ENCODE measurements around the gene ZNF432. TPM values are rescaled to one million over a fixed set of nuclear protein-coding genes. Genes with fewer than 3 reads are reported as not detected.
"Not testable (repeated sequence)": the region's sequence is repeated elsewhere in the genome, so short reads cannot be mapped to it uniquely, and the experiment has no call there.

The ZNF432 gene
- total and polyA plus RNA-seq, 10 of the 15 experiments (the other 5 are each of a cell fraction or from before 2014, with no cell fraction given): 1.7 to 7.2 (median 4.3) TPM

- in situ Hi-C loops (cut with MboI); BruUV-seq (replicated peaks); H3K9ac ChIP-seq (ENCODE audit: control insufficient read depth, insufficient read depth, low read length); H3K36me3 ChIP-seq (ENCODE audit: control insufficient read depth in 2 of 2, insufficient read depth in 2 of 2, low read length in 1 of 2); DNase-seq (ENCODE audit: low read depth, low spot score); H3K4me3 ChIP-seq; H4K20me1 ChIP-seq (ENCODE audit: control insufficient read depth, insufficient read depth); SMC1A ChIA-PET (ENCODE audit: uncharacterized antibody, unreplicated experiment); POLR2A ChIA-PET; CTCF ChIA-PET; intact Hi-C loops (cut with micrococcal nuclease; ENCODE audit: unreplicated experiment); H3K27me3 ChIP-seq (replicated peaks in 1 of 2; ENCODE audit: control insufficient read depth in 2 of 2, insufficient read depth in 2 of 2, low read length in 1 of 2); RAD21 ChIA-PET (ENCODE audit: unreplicated experiment); H3K27ac ChIP-seq (ENCODE audit: control insufficient read depth, insufficient read depth); H3K4me1 ChIP-seq (ENCODE audit: control insufficient read depth, insufficient read depth, low read length); FAIRE-seq; H3K79me2 ChIP-seq (ENCODE audit: control insufficient read depth, insufficient read depth, low read length); ATAC-seq; H2AFZ ChIP-seq (ENCODE audit: control insufficient read depth, low read depth, low read length); H3K4me2 ChIP-seq (ENCODE audit: control insufficient read depth, insufficient read depth): not testable (repeated sequence)
- H3K9me3 ChIP-seq (replicated peaks; ENCODE audit: control insufficient read depth, insufficient read depth, low read length): peaks cover 10% of the 10 kb centered on the region
- 100% methylated on average over 3 of the region's 3 CpGs for WGBS (ENCODE audit: insufficient coverage, insufficient replicate concordance, low lambda C conversion rate, missing lambda C conversion rate)
These were observed 7.8 kb upstream of the ZNF432 start for GRCh38 chr19:52056480-52056879.

- in situ Hi-C loops (cut with MboI); FAIRE-seq; DNase-seq (ENCODE audit: low read depth, low spot score); ATAC-seq; H3K4me2 ChIP-seq (ENCODE audit: control insufficient read depth, insufficient read depth); BruUV-seq (replicated peaks); H2AFZ ChIP-seq (ENCODE audit: control insufficient read depth, low read depth, low read length); H3K36me3 ChIP-seq (ENCODE audit: control insufficient read depth in 2 of 2, insufficient read depth in 2 of 2, low read length in 1 of 2); H3K4me1 ChIP-seq (ENCODE audit: control insufficient read depth, insufficient read depth, low read length); CTCF ChIA-PET; SMC1A ChIA-PET (ENCODE audit: uncharacterized antibody, unreplicated experiment); H3K9me3 ChIP-seq (replicated peaks; ENCODE audit: control insufficient read depth, insufficient read depth, low read length); H3K27ac ChIP-seq (ENCODE audit: control insufficient read depth, insufficient read depth); H4K20me1 ChIP-seq (ENCODE audit: control insufficient read depth, insufficient read depth); intact Hi-C loops (cut with micrococcal nuclease; ENCODE audit: unreplicated experiment); H3K27me3 ChIP-seq (replicated peaks in 1 of 2; ENCODE audit: control insufficient read depth in 2 of 2, insufficient read depth in 2 of 2, low read length in 1 of 2); H3K9ac ChIP-seq (ENCODE audit: control insufficient read depth, insufficient read depth, low read length); H3K4me3 ChIP-seq; POLR2A ChIA-PET; H3K79me2 ChIP-seq (ENCODE audit: control insufficient read depth, insufficient read depth, low read length); RAD21 ChIA-PET (ENCODE audit: unreplicated experiment): not testable (repeated sequence)
- 100% methylated on average over 1 of the region's 1 CpG for WGBS (ENCODE audit: insufficient coverage, insufficient replicate concordance, low lambda C conversion rate, missing lambda C conversion rate)
These were observed 3.1 kb upstream of the ZNF432 start for GRCh38 chr19:52051736-52052135.

- WGBS (ENCODE audit: insufficient coverage, insufficient replicate concordance, low lambda C conversion rate, missing lambda C conversion rate): 96% methylated on average over 4 of the region's 4 CpGs
- H3K4me3 ChIP-seq: no peak overlapping the region
- H3K4me2 ChIP-seq (ENCODE audit: control insufficient read depth, insufficient read depth): no peak overlapping the region
- H3K36me3 ChIP-seq (ENCODE audit: control insufficient read depth in 2 of 2, insufficient read depth in 2 of 2, low read length in 1 of 2): peaks cover 7 to 35% of the 10 kb centered on the region in 2 experiments
- no peak overlapping the region for H3K27ac ChIP-seq (ENCODE audit: control insufficient read depth, insufficient read depth)
- TF ChIP-seq IKZF1 (conservative IDR thresholded peaks at IDR 0.05) (no peak), SP1 (IDR thresholded peaks at IDR 0.05; ENCODE audit: low read depth, low read length) (no peak), KLF5 (IDR thresholded peaks at IDR 0.05; ENCODE audit: partially characterized antibody) (no peak), SUZ12 (IDR thresholded peaks at IDR 0.05; ENCODE audit: unreplicated experiment) (no peak)
- H3K4me1 ChIP-seq (ENCODE audit: control insufficient read depth, insufficient read depth, low read length): no peaks in the 10 kb centered on the region
- in situ Hi-C loops (cut with MboI): no loop called here
- no peaks in the 10 kb centered on the region for H4K20me1 ChIP-seq (ENCODE audit: control insufficient read depth, insufficient read depth)
- ChIA-PET SMC1A (ENCODE audit: uncharacterized antibody, unreplicated experiment) (no interaction called here), RAD21 (ENCODE audit: unreplicated experiment) (no interaction called here), CTCF (no interaction called here), POLR2A (no interaction called here)
- FAIRE-seq: no peak
- intact Hi-C loops (cut with micrococcal nuclease; ENCODE audit: unreplicated experiment): no loop called here
- peaks cover 28% of the 10 kb centered on the region for H3K9me3 ChIP-seq (replicated peaks; ENCODE audit: control insufficient read depth, insufficient read depth, low read length)
- BruUV-seq (replicated peaks): no TSS peak
- no peak overlapping the region for H3K9ac ChIP-seq (ENCODE audit: control insufficient read depth, insufficient read depth, low read length)
- H3K27me3 ChIP-seq (replicated peaks in 1 of 2; ENCODE audit: control insufficient read depth in 2 of 2, insufficient read depth in 2 of 2, low read length in 1 of 2): no peaks in the 10 kb centered on the region
- DNase-seq (ENCODE audit: low read depth, low spot score): no peak
- ATAC-seq: no peak
- H2AFZ ChIP-seq (ENCODE audit: control insufficient read depth, low read depth, low read length): no peak overlapping the region
- H3K79me2 ChIP-seq (ENCODE audit: control insufficient read depth, insufficient read depth, low read length): no peaks in the 10 kb centered on the region
These were observed 9.5 kb downstream of the ZNF432 start for GRCh38 chr19:52039169-52039568.
